Fibroblast of lung (primary cell): Measurements from ENCODE around the gene CHN1. TPM values are rescaled to one million over a fixed set of nuclear protein-coding genes. Genes with fewer than 3 reads are reported as not detected.

Experiments used
- DNase-seq, 2 donors: peaks; one replicate each; pipeline versions ENCODE4 v3.0.0 to v3.0.0-alpha.2; 2010; ENCODE audit warnings: low read depth in 2 of 2
- H2AFZ ChIP-seq: 2 replicates; pipeline ENCODE4 v1.5.1; 2012; ENCODE audit warnings: low read length, control low read depth, inconsistent platforms
- H3K27ac ChIP-seq: 2 replicates; pipeline ENCODE4 v1.5.1; 2011; ENCODE audit warnings: low read length, control low read depth; ENCODE audit not compliant: insufficient read depth
- H3K27me3 ChIP-seq: 2 replicates; pipeline ENCODE4 v1.5.1; 2011; ENCODE audit warnings: mild to moderate bottlenecking, low read length; ENCODE audit not compliant: control insufficient read depth, insufficient read depth
- H3K36me3 ChIP-seq: 2 replicates; pipeline ENCODE4 v1.5.1; 2011; ENCODE audit warnings: low read length; ENCODE audit not compliant: control insufficient read depth, insufficient read depth
- H3K4me1 ChIP-seq: 2 replicates; pipeline ENCODE4 v1.5.1; 2011; ENCODE audit warnings: low read length; ENCODE audit not compliant: control insufficient read depth, insufficient read depth; ENCODE audit errors: extremely low read depth
- H3K4me2 ChIP-seq: 2 replicates; pipeline ENCODE4 v1.5.1; 2011; ENCODE audit warnings: low read length, control low read depth; ENCODE audit not compliant: insufficient read depth; ENCODE audit errors: extremely low read depth
- H3K4me3 ChIP-seq, 4 experiments: fragments of 200-600 bp in 1 of 4; sonication (generic) in 1 of 4; replicated peaks in 1 of 4; 2 replicates each; pipeline ENCODE4 v1.5.1; 2011 to 2016; ENCODE audit warnings: low read length in 4 of 4, low read depth in 3 of 4, mild to moderate bottlenecking in 3 of 4, control low read depth in 2 of 4, inconsistent platforms in 1 of 4, mixed read lengths in 1 of 4; ENCODE audit not compliant: insufficient read depth in 1 of 4; ENCODE audit errors: control extremely low read depth in 1 of 4
- H3K79me2 ChIP-seq: 2 replicates; pipeline ENCODE4 v1.5.1; 2012; ENCODE audit warnings: mild to moderate bottlenecking, low read length, inconsistent platforms; ENCODE audit not compliant: control insufficient read depth, insufficient read depth
- H3K9ac ChIP-seq: 2 replicates; pipeline ENCODE4 v1.5.1; 2011; ENCODE audit warnings: mild to moderate bottlenecking, low read length, control low read depth; ENCODE audit not compliant: insufficient read depth
- H3K9me3 ChIP-seq: 2 replicates; pipeline ENCODE4 v1.5.1; 2012; ENCODE audit warnings: low read depth, low read length; ENCODE audit not compliant: control insufficient read depth, insufficient read depth
- H4K20me1 ChIP-seq: 2 replicates; pipeline ENCODE4 v1.5.1; 2011; ENCODE audit warnings: low read length; ENCODE audit not compliant: control insufficient read depth, insufficient read depth; ENCODE audit errors: extremely low read depth
- EZH2 ChIP-seq: IDR thresholded peaks from 2 replicates; pipeline ENCODE4 v1.5.1; 2012; ENCODE audit warnings: low read length, control low read depth, mild to moderate bottlenecking; ENCODE audit errors: missing control alignments
- polyA plus RNA-seq, 2 donors: library from polyadenylated mRNA; depleted of rRNA in 1 of 2; stranded (reverse) in 1 of 2; unstranded in 1 of 2; fragments of >200 nt; gene quantifications; 2 replicates each; pipeline ENCODE4 v1.2.1, GENCODE V29; 2011 to 2012; ENCODE audit warnings: missing spikeins in 1 of 2
- total RNA-seq: library from RNA; depleted of rRNA; stranded (reverse); fragments of >200 nt; gene quantifications from 2 replicates; pipeline ENCODE4 v1.2.1, GENCODE V29; 2014
- TF ChIP-seq, protein P1 (sequence below), 2 donors: IDR thresholded peaks in 1 of 2; conservative IDR thresholded peaks in 1 of 2; 1 replicate in 1 of 2; 2 replicates in 1 of 2; pipeline ENCODE4 v1.5.1; 2011 to 2012; ENCODE audit warnings: low read length in 2 of 2, control low read depth in 1 of 2, inconsistent platforms in 1 of 2, low read depth in 1 of 2, mild to moderate bottlenecking in 1 of 2

The CHN1 gene
- total and polyA plus RNA-seq, 2 donors (not counting 1 experiment from before 2014, with no cell fraction given): 203 to 904 TPM

DNA sequence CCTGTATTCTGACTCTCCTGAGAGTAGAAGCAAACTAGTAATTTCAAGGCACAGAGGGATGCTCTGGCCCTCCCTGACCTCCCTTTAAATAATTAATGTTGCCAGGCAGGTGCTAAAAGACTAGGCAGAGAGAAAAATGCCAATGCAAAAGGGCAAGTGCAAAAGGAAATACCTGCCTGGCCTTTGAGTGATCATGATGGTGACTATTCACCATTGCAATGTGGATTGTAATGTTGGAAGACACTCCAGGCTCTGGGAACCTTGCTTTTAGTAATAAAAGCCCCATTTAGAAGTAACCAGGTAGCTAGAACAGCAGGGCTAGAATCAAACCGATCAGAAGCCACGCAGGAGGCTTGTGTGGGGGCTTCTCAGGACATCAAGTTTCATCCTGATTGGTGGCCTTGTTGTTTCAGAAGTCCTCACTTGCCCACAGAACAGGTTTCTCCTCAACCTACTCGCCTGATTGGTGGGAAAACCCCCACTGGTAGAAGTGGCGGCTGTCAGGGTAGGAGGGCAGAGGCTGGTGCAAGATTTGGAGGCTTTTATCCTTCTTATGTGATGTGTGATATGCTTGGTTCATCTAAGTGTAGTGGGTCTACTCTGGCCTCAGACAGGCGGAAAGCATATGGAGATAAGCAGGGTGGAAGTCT lies 224.9 kb downstream of the CHN1 start:
- no peak for TF ChIP-seq EZH2
- TF ChIP-seq, protein P1, sequence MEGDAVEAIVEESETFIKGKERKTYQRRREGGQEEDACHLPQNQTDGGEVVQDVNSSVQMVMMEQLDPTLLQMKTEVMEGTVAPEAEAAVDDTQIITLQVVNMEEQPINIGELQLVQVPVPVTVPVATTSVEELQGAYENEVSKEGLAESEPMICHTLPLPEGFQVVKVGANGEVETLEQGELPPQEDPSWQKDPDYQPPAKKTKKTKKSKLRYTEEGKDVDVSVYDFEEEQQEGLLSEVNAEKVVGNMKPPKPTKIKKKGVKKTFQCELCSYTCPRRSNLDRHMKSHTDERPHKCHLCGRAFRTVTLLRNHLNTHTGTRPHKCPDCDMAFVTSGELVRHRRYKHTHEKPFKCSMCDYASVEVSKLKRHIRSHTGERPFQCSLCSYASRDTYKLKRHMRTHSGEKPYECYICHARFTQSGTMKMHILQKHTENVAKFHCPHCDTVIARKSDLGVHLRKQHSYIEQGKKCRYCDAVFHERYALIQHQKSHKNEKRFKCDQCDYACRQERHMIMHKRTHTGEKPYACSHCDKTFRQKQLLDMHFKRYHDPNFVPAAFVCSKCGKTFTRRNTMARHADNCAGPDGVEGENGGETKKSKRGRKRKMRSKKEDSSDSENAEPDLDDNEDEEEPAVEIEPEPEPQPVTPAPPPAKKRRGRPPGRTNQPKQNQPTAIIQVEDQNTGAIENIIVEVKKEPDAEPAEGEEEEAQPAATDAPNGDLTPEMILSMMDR (conservative IDR thresholded peaks at IDR 0.05 in 1 of 2, IDR thresholded peaks at IDR 0.05 in 1 of 2; ENCODE audit: low read depth in 1 of 2, low read length in 2 of 2): no peak
- Histone ChIP-seq H3K27me3 (no peaks in the 10 kb centered on the region), H4K20me1 (no peaks in the 10 kb centered on the region), H3K79me2 (no peaks in the 10 kb centered on the region), H3K9ac (no peak overlapping the region), H3K4me3 (no peak overlapping the region), H3K36me3 (no peaks in the 10 kb centered on the region), H3K9me3 (no peaks in the 10 kb centered on the region), H3K4me1 (peaks cover 43% of the 10 kb centered on the region), H3K4me2 (no peak overlapping the region), H2AFZ (no peak overlapping the region), H3K27ac (peak overlapping the region; percentile 98)
- DNase-seq: peak in 1 of 2 donors; percentile 55

DNA sequence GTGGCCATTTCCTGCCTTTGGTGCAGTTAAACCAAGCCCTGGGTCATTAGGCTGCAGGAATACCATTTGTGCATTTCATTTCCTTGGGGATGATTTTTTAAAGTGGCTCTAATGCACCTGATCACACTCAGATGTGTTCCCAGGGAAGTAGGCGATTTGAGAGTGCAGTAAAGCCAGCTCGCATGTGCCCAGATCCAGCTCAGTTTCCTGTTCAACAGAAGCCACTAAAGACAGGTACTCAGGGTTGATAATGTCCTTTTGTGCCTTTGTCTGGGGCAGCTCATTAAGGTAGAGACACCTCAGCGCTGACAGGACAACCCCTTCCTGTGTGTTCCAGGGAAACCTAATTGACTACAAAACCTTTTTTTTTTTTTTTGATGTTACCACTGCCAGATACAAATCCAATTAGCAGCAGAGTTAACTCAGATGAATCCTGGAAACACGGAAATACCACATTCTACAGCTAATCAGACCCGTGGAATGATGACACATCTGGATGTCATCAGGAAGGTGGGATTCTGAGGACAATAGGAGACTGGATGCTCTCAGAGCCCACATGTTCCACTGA lies 225.7 kb downstream of the CHN1 start:
- Histone ChIP-seq H4K20me1 (no peaks in the 10 kb centered on the region), H2AFZ (no peak overlapping the region), H3K4me2 (peak overlapping the region; percentile 41), H3K9me3 (no peaks in the 10 kb centered on the region), H3K9ac (peak overlapping the region; percentile 54), H3K79me2 (no peaks in the 10 kb centered on the region), H3K27me3 (no peaks in the 10 kb centered on the region), H3K36me3 (no peaks in the 10 kb centered on the region), H3K27ac (peak overlapping the region; percentile 98), H3K4me1 (peaks cover 39% of the 10 kb centered on the region), H3K4me3 (no peak overlapping the region)
- DNase-seq: peak in 1 of 2 donors; percentile 89
- TF ChIP-seq, protein P1 (conservative IDR thresholded peaks at IDR 0.05 in 1 of 2, IDR thresholded peaks at IDR 0.05 in 1 of 2; ENCODE audit: low read depth in 1 of 2, low read length in 2 of 2): no peak
- no peak for TF ChIP-seq EZH2

DNA sequence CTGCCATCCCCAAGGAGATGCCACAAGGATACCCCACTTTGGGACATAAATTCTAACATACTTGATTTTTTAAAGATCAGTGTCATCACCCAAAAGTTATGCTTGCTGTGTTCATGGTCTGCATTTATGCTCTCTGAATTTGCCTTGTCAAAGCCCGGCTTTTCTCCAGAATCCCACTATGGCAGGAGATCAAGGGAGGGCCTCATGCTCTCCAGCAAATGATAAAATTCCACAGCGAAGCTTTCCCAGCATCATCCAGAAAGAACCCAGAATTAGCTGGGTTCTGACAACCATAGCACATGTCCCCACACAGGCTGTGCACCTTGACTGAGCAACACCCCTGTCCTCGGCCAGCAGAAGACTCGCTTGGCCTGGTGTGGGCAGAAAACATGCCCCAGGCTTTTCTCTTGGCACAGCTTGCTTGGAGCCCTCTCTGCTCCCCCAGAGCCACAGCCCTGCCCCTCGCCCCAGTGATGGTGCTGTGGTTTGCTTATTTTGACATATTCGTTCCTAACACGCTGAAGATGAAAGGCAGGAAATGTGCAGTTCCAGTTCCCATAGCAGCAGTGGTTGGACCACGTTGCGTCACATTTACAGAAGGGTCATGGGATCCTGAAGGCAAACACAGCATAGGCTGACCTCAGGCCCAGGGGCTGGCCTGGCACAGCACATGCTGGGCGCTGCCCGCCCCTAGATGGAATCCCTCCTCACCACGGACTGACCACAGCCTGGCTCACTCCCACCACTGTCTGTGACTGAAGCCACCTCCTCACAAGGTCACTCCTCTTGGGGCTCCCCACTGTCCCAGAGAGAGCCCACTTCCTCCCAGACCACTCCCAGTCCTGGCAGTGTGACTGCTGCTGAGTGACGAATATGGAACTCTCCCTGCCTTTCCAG lies 226.8 kb downstream of the CHN1 start:
- Histone ChIP-seq H3K36me3 (no peaks in the 10 kb centered on the region), H3K4me1 (peaks cover 40% of the 10 kb centered on the region), H4K20me1 (no peaks in the 10 kb centered on the region), H3K79me2 (no peaks in the 10 kb centered on the region), H2AFZ (peak overlapping the region; percentile 17), H3K9ac (peak overlapping the region; percentile 58), H3K4me3 (peak overlapping the region in 1 of 4 experiments; percentile 21), H3K9me3 (no peaks in the 10 kb centered on the region), H3K27me3 (no peaks in the 10 kb centered on the region), H3K27ac (peak overlapping the region; percentile 98), H3K4me2 (peak overlapping the region; percentile 53)
- no peak for TF ChIP-seq EZH2
- TF ChIP-seq, protein P1 (conservative IDR thresholded peaks at IDR 0.05 in 1 of 2, IDR thresholded peaks at IDR 0.05 in 1 of 2; ENCODE audit: low read depth in 1 of 2, low read length in 2 of 2): no peak
- DNase-seq: peak; percentile 97 to 100
